NCI-H187 treated with DMSO at 0.1 percent for 48 hours (cell line): ENCODE measurements around the gene CUL4A.
"Not testable (repeated sequence)": the region's sequence is repeated elsewhere in the genome, so short reads cannot be mapped to it uniquely, and the experiment has no call there.

Experiments
- DNase-seq: peaks from one replicate; lab custom pipeline; 2025; lab: John Stamatoyannopoulos, UW

Gene CUL4A

GRCh38 chr13:113239986-113240385 lies 30.6 kb downstream of the CUL4A start:
- no peak for DNase-seq

GRCh38 chr13:113241623-113242022 lies 32.2 kb downstream of the CUL4A start:
- DNase-seq: not testable (repeated sequence)

DNA sequence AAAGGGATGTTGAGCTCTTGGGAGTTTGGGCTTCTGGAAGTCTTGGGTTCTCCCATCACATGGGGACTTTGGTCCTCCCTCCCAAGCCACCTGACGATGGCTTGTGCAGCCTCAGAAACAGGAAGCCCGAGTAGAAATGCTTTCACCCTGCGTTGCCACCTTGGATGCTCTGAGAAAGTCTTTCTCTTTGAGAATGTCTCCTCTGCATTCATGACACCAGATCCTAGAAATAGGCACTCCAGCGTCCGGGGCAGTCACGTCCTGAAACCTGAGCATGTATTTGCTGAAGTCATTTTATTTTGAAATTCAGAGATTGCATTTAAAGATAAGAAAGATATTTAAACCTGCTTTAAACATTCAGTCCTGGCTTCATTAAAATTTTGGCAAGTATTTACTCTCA lies 34.4 kb downstream of the CUL4A start:
- DNase-seq: no peak

DNA sequence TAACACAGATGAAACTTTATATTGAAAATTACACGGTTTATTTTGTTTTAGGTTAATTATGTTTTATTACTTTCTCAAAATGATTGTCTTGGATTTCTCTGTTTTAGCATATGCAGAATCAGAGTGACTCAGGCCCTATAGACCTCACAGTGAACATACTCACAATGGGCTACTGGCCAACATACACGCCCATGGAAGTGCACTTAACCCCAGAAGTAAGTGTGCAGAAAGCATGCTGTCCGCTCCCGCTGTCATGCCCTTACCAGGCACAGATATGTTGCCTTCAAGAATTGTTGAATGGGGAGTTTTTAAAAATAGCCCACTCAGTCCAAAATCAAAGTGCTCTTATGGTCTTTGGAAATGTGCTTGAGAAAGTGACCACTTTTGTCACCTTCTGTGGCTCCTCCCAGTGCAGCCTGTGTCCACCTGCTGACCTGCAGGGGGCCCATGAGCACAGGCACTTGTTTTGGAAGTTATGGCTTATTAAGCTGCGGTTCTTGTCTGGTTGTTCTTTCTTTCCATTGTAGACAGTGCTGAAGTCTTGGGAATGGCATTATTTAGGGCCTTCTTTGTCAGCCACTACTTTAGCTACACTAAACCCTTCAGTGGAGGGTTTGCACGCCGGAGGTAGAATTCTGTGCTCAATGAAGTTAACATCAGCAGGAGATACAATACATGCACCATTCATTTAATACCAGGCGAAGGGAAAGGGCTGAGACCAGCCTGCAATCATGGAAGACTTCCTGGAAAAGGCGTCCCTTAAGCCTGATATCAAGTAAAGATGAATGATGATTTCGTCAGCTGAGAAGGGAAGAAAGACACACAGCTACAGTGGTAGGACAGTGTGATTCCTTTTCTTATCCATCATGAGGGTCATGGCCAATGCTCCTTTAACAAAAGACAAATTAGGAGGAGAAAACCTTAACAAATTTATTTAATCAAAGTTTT lies 36.7 kb downstream of the CUL4A start:
- DNase-seq: no peak

DNA sequence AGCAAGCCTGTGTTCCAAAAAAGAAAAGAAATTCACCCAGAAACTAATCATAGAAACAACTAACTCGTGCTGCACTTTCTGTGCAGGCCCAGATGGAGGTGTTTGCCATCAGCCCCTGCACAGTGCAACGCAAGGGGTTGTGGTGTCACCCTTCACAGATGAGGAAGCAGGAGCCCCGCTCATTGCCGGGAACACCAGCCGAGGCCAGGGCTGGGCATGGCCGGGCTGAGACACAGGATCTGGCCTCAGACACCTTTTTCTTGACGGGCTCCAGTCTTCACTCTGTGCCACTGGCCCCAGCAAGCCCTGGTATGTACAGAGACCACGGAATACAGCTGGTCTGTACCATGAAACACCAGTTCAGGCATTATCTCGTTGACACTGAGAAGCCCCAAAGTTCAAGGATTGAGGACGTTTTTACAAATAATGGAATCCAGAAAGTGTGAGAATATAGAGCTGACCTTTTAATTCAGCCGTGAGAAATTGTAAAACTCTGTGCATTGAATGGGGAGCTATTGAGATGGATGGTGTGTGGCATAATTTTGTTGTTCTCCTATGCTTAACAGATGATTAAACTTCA lies 43.2 kb downstream of the CUL4A start:
- no peak for DNase-seq

DNA sequence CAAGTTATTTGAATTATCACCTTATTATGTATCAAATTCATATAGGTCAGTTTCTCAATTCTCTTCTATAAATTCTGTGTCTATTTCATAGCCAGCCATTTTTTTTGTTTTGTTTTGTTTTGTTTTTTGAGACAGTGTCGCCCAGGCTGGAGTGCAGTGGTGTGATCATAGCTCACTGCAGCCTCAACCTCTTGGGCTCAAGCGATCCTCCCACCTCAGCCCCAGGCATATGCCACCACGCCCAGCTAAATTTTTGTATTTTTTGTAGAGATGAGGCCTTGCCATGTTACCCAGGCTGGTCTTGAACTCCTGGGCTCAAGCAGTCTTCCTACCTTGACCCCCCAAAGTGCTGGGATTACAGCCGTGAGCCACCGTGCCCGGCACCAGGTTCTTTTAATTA lies 48.5 kb downstream of the CUL4A start:
- DNase-seq: not testable (repeated sequence)

- DNase-seq: no peak
Measured at GRCh38 chr13:113258321-113259054, 49.1 kb downstream of the CUL4A start.

GRCh38 chr13:113260996-113261395 lies 51.6 kb downstream of the CUL4A start:
- DNase-seq: no peak

DNA sequence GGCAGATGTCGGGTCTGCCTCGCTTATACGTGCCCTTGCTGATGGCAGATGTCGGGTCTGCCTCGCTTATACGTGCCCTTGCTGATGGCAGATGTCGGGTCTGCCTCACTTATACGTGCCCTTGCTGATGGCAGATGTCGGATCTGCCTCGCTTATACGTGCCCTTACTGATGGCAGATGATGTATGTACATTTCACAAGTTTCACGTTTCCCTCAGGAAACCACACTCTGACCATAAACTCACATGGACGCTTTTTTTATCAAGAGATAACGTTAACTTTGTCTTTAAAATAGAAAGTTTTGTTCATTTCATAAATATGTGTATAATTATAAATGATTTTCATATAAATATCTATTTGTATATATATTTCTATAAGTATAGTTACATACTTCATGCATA lies 53.6 kb downstream of the CUL4A start:
- DNase-seq: not testable (repeated sequence)

DNA sequence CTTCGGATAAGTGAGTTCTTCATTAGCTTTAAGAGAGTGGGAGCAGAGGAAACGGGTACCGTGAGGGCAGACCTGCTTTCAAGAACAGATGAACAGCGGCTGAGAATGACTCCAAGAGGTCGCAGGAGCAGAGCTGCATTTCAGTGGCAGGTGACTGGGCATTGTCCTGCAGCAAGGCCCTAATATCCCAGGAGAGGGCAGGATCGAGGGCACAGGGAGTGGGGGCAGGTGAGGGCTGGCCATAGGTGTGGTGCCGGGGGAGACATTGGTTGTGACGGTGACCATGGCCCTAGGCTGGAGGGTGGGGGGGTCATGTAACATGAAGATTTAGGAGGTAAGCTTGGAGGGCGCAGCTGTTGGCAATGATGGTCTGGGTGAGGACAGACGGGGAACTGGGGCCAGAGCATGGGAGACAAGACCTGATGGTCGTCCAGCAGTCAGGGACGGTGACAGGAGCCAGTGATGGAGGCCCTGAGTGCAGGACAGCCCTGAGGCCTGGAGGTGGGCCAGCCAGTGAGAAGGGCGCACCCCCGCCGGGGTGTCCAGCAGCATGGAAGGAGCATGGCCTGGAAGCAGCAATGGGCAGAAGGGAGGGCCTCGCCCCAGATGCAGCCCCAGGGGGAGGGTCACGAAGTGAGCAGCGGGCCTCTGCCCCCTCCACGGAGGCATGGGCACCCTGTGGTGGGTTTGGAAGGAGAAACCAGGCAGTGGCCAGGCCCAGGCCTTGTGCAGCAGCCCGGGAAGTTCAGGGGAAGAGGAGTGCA lies 58.4 kb downstream of the CUL4A start:
- DNase-seq: no peak

- DNase-seq: no peak
Measured at GRCh38 chr13:113272031-113272430, 62.6 kb downstream of the CUL4A start.

DNA sequence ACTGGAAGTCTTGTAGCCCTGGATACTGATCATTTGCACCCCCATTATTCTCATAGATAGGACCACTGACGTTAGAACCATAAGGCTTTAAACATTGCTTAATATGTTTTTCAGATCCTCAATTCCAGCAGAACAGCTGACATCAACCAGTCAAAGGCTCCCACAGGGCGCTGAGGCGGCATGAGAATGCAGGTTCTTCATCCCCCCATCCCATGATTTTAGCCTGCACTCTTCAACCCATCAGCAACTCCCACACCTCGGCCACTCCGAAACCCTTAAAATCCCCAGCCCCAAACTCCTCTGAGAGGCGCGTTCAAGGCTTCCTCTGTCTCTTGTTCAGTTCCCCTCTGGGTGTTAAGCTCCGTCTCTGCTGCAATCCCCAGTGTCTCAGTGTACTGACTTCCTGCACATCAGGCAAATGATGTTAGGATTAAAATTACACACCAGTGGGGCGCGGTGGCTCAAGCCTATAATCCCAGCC lies 63.3 kb downstream of the CUL4A start:
- no peak for DNase-seq

- no peak for DNase-seq
Measured at GRCh38 chr13:113273321-113273720, 63.9 kb downstream of the CUL4A start.

DNA sequence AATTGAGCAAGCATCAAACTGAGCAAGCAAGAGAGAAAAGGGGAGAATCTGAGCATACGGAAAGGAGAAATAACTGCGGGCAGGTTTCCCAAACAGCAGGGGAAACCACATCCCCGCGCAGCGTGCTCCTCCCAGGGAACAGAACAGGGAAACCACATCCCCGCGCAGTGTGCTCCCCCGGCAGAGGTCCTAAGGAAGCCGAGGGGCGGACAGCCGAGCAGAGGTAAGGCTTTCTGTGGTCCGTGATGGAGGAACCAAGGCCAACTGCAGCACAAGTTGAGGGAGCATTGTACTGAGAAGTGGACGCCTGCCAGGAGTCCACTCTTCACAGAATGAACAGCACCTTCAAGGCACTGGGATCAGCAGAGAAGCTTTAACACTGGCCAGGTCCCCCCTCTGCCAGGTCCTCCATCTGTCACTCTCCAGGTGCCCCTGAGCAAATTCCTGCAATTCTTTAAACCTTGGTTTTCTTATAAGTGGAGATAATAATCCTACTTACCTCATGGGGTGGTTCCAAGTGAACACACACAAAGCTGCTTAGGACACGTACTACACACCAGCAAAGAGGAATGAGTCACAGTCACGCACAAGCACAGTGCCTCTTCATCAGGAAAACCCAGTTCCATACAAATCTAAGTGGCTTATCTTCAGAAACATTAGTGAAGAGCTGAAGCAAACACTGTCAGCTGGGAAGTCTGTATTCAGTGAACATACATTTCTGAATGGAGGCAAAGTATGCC lies 64.6 kb downstream of the CUL4A start:
- DNase-seq: no peak

DNA sequence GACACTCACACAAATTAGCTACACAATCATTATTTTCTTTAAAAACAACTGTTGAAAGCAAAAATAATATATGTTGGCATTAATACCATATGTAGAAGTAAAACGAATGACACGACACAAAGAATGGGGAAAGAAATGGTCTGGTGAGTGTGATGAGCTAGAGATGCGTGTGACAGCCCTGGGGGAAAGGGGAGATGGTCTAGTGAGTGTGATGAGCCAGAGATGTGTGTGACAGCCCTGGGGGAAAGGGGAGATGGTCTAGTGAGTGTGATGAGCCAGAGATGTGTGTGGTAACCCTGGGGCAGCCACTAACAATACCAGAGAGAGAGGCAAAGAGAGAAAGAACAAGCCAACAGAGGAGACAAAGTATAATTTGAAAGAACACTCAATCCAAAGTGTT lies 65.3 kb downstream of the CUL4A start:
- DNase-seq: no peak

DNA sequence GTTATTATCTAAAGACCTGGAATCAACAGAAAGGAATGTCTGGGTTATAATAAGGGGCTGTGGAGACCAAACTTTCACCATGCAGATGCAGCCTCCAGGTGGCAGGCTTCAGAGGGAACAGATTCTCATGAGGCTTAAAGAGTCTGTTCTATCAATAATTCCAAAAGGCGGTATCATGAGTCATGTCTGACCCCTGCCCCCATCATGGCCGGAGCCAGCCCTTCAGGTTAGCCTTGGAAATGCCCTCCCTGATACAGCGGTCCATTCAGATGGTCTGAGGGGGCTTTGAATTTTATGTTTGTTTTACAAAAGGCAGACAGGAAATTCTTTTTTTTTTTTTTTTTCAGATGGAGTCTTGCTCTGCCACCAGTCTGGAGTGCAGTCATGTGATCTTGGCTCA lies 66.0 kb downstream of the CUL4A start:
- no peak for DNase-seq

DNA sequence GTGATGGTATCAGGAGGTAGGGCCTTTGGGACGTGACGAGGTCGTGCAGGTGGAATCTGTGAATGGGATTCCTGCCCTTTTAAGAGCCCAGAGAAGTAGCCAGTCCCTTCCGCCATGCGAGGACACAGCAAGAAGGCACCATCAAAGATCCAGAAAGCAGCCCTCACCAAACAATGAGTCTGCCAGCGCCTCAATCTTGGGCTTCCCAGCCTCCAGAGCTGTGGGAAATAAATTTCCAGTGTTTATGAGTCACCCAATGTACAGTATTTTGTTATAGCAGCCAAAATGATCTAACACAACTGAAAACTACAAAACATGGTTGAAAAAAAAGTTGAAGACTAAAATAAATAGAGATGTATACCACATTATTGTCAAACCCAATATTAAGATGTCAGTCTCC lies 70.7 kb downstream of the CUL4A start:
- DNase-seq: no peak

- no peak for DNase-seq
Measured at GRCh38 chr13:113283904-113284303, 74.5 kb downstream of the CUL4A start.

DNA sequence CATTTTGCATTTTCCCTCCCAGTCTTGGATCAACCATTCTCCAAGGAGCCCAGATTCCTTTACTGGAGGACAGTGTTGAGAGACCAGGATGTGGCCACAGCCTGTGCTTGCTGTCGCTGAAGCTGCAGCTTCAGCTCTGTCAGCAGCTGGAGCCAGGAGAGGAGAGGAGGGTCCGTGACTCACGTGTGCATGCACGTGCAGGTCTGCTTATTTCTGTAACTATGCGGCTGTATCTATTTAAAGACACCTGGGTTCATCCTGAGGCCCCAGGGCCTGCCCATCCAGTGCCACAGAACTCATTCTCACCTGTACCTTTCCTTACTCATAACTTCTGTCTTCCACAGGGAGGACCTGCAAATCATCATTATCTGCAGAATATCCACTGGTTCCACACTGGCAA lies 79.5 kb downstream of the CUL4A start:
- DNase-seq: no peak

DNA sequence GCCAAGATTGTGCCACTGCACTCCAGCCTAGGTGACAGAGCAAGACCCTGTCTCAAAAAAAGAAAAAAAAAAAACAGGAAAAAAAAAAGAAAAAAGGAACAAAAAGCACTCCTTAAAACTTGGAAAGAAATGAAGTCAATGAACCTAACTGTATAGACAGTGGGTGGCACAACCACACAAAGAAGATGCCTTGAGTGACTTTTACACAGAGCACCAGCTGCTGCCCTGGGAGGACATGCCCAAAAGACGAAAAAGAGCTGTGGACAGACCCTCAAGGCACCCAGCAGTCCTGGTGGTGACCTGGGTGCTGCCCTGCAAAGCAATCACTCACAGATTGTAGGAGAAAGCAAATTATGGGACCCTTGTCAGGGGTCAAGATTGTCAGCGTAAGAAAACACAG lies 81.7 kb downstream of the CUL4A start:
- no peak for DNase-seq
